ENCODE measurements around the gene MICAL2.

Gene MICAL2

GRCh38 chr11:12075822-12076821 is 34.3 kb upstream of the MICAL2 start:
- DNase-seq (ENCODE audit: insufficient read length, low spot score): peak; percentile 77
- peak; percentile 86 for FAIRE-seq

- no peak for FAIRE-seq
- no peak for DNase-seq (ENCODE audit: insufficient read length, low spot score)
These were observed 33.4 kb upstream of the MICAL2 start for GRCh38 chr11:12076840-12077534.

GRCh38 chr11:12077535-12078280 is 32.7 kb upstream of the MICAL2 start:
- FAIRE-seq: peak; percentile 42
- DNase-seq (ENCODE audit: insufficient read length, low spot score): no peak

- peak; percentile 81 for FAIRE-seq
- peak; percentile 62 for DNase-seq (ENCODE audit: insufficient read length, low spot score)
These were observed 30.4 kb upstream of the MICAL2 start for GRCh38 chr11:12079726-12080556.

- DNase-seq (ENCODE audit: insufficient read length, low spot score): no peak
- no peak for FAIRE-seq
These were observed 27.0 kb upstream of the MICAL2 start for GRCh38 chr11:12083380-12083779.

GRCh38 chr11:12084256-12084655 is 26.1 kb upstream of the MICAL2 start:
- FAIRE-seq (no peak), DNase-seq (ENCODE audit: insufficient read length, low spot score) (no peak)

- FAIRE-seq: no peak
- DNase-seq (ENCODE audit: insufficient read length, low spot score): no peak
These were observed 24.8 kb upstream of the MICAL2 start for GRCh38 chr11:12085371-12086251.

- no peak for DNase-seq (ENCODE audit: insufficient read length, low spot score)
- FAIRE-seq: peak; percentile 54
These were observed 23.9 kb upstream of the MICAL2 start for GRCh38 chr11:12086271-12087074.

GRCh38 chr11:12087075-12088004 is 23.1 kb upstream of the MICAL2 start:
- FAIRE-seq (no peak), DNase-seq (ENCODE audit: insufficient read length, low spot score) (no peak)

- no peak for FAIRE-seq
- DNase-seq (ENCODE audit: insufficient read length, low spot score): no peak
These were observed 22.3 kb upstream of the MICAL2 start for GRCh38 chr11:12088047-12088481.

- no peak for FAIRE-seq
These were observed 21.9 kb upstream of the MICAL2 start for GRCh38 chr11:12088531-12088930.

GRCh38 chr11:12089041-12089440 is 21.3 kb upstream of the MICAL2 start:
- DNase-seq (ENCODE audit: insufficient read length, low spot score) (no peak), FAIRE-seq (no peak)

More at GRCh38 chr11:12088531-12088930, 21.9 kb upstream of the MICAL2 start:
- no peak for DNase-seq (ENCODE audit: insufficient read length, low spot score)

GRCh38 chr11:12089473-12089872 is 20.9 kb upstream of the MICAL2 start:
- peak; percentile 40 for FAIRE-seq
- no peak for DNase-seq (ENCODE audit: insufficient read length, low spot score)

GRCh38 chr11:12090061-12090591 is 20.3 kb upstream of the MICAL2 start:
- no peak for FAIRE-seq
- no peak for DNase-seq (ENCODE audit: insufficient read length, low spot score)

- FAIRE-seq (no peak), DNase-seq (ENCODE audit: insufficient read length, low spot score) (no peak)
These were observed 19.6 kb upstream of the MICAL2 start for GRCh38 chr11:12090761-12091258.

- no peak for DNase-seq (ENCODE audit: insufficient read length, low spot score)
- FAIRE-seq: no peak
These were observed 18.3 kb upstream of the MICAL2 start for GRCh38 chr11:12091956-12092558.

All from HTR-8/SVneo (cell line).